ENCODE data around the gene UBD. TPM values are rescaled to one million over a fixed set of nuclear protein-coding genes. Genes with fewer than 3 reads are reported as not detected.

UBD gene
- total RNA-seq, 1 experiment from 2014 or later: not detected

DNA sequence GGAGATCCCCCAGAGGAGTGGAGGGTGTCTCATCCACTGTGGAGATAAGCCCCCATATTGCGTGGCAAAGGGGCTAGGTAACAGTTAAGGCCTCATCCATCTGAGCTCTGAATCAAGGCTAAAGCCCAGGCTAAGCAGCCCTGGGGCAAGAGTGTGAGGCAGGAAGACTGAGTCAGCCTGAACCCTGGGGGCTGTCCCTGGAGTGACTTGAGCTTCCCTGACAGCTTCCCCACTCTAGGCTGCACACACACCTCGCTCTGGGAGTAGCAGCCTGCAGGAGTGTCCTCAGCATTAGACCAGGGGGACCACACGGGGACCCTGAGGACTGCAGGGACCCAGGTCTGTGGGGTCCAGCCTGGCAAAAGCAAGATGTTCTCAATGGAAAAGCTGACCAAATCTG, 27.9 kb downstream of the UBD start:
- no peak overlapping the region for H3K27ac ChIP-seq
- ChIA-PET POLR2A (ENCODE audit: unreplicated experiment) (no interaction called here), CTCF (no interaction called here)
- 0 out of 2 replicates have a peak, but pooled peaks cover 3% of the 10 kb centered on the region for H3K27me3 ChIP-seq (ENCODE audit: insufficient read depth, low read depth)
- intact Hi-C loops (cut with micrococcal nuclease; ENCODE audit: unreplicated experiment): no loop called here
- no peak overlapping the region for H3K4me3 ChIP-seq
- H4K20me1 ChIP-seq (ENCODE audit: insufficient read depth): no peaks in the 10 kb centered on the region
- no peaks in the 10 kb centered on the region for H3K36me3 ChIP-seq (ENCODE audit: low read depth)
- TF ChIP-seq EZH2 (IDR thresholded peaks at IDR 0.05; ENCODE audit: low read depth) (no peak), CTCF (conservative IDR thresholded peaks at IDR 0.05) (no peak)
- no peak for DNase-seq
- H3F3A ChIP-seq (ENCODE audit: insufficient read depth, low read depth): no peaks in the 10 kb centered on the region
- no peak overlapping the region for H3K4me2 ChIP-seq
- no peaks in the 10 kb centered on the region for H3K4me1 ChIP-seq (replicated peaks; ENCODE audit: insufficient read depth)
- H3K9me3 ChIP-seq (ENCODE audit: insufficient read depth, low read depth): no peaks in the 10 kb centered on the region
- BruUV-seq (replicated peaks): no TSS peak
- H3K9me2 ChIP-seq (ENCODE audit: insufficient read depth): no peaks in the 10 kb centered on the region
- no peaks in the 10 kb centered on the region for H3K79me2 ChIP-seq (ENCODE audit: low read depth)
- H2AFZ ChIP-seq: no peak overlapping the region

DNA sequence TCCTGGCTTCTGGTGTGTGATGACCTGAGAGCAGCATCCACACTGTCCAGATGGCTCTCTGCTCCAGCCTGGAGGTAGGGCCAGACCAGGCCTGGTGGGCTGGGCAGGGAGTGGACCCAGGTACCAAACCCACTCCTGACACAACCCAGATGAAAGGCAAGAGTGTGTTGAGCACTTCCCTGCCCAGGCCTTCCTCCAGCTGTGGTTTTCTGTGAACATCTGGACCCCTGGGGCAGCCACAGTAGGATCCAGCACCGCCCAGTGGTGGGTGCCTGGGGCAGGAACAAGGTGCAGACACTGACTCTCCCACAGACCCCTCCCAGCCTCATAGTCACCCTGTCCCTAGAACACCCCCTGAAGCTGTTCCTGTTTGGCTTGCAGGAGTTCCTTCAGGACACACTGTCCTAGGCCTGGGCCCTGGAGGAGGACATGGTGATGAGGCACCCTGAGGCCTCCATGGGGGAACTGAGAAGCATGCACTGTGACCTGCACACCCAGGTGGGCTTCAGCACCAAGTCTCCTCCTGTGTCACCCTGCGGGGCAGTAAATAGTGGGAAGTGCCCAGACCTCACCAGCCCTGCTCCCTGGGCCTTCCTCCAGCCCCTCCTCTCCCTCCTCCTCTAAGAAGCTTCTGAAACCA, 28.7 kb downstream of the UBD start:
- Histone ChIP-seq H3K4me3 (no peak overlapping the region), H3K79me2 (ENCODE audit: low read depth) (no peaks in the 10 kb centered on the region), H3K4me1 (replicated peaks; ENCODE audit: insufficient read depth) (no peaks in the 10 kb centered on the region), H3K9me2 (ENCODE audit: insufficient read depth) (no peaks in the 10 kb centered on the region), H4K20me1 (ENCODE audit: insufficient read depth) (no peaks in the 10 kb centered on the region), H3K27ac (no peak overlapping the region), H2AFZ (no peak overlapping the region), H3K9me3 (ENCODE audit: insufficient read depth, low read depth) (no peaks in the 10 kb centered on the region), H3K36me3 (ENCODE audit: low read depth) (no peaks in the 10 kb centered on the region), H3K27me3 (ENCODE audit: insufficient read depth, low read depth) (0 out of 2 replicates have a peak, but pooled peaks cover 3% of the 10 kb centered on the region), H3K4me2 (no peak overlapping the region), H3F3A (ENCODE audit: insufficient read depth, low read depth) (no peaks in the 10 kb centered on the region)
- ChIA-PET CTCF (no interaction called here), POLR2A (ENCODE audit: unreplicated experiment) (no interaction called here)
- DNase-seq: no peak
- no TSS peak for BruUV-seq (replicated peaks)
- intact Hi-C loops (cut with micrococcal nuclease; ENCODE audit: unreplicated experiment): no loop called here
- TF ChIP-seq EZH2 (IDR thresholded peaks at IDR 0.05; ENCODE audit: low read depth): no peak
- no peak for TF ChIP-seq CTCF (conservative IDR thresholded peaks at IDR 0.05)

DNA sequence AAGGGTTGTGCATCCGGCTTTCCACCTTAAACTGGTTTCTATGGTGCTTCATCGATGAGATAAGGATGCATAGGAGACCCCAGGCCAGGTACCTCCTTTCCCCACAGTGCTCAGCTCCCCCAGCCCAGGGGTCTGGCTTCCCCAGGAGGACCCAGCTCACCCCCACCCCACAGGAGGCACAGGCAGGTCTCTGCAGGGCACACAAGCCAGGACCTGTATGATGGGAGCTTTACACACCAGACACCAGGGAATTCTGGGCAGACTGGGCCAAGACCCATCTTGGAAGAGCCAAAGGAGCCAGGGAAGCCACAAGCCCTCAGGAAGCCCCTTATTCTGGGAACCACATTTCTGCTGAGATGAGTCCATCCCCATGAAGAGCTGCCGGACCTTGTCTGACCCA, 29.6 kb downstream of the UBD start:
- Histone ChIP-seq H3K27ac (no peak overlapping the region), H4K20me1 (ENCODE audit: insufficient read depth) (no peaks in the 10 kb centered on the region), H3K4me2 (no peak overlapping the region), H3K9me2 (ENCODE audit: insufficient read depth) (no peaks in the 10 kb centered on the region), H3K4me3 (no peak overlapping the region), H3K36me3 (ENCODE audit: low read depth) (no peaks in the 10 kb centered on the region), H3K27me3 (ENCODE audit: insufficient read depth, low read depth) (0 out of 2 replicates have a peak, but pooled peaks cover 3% of the 10 kb centered on the region), H2AFZ (no peak overlapping the region), H3K79me2 (ENCODE audit: low read depth) (no peaks in the 10 kb centered on the region), H3F3A (ENCODE audit: insufficient read depth, low read depth) (no peaks in the 10 kb centered on the region), H3K9me3 (ENCODE audit: insufficient read depth, low read depth) (no peaks in the 10 kb centered on the region), H3K4me1 (replicated peaks; ENCODE audit: insufficient read depth) (no peaks in the 10 kb centered on the region)
- no TSS peak for BruUV-seq (replicated peaks)
- ChIA-PET CTCF (no interaction called here), POLR2A (ENCODE audit: unreplicated experiment) (no interaction called here)
- TF ChIP-seq CTCF (conservative IDR thresholded peaks at IDR 0.05): no peak
- TF ChIP-seq EZH2 (IDR thresholded peaks at IDR 0.05; ENCODE audit: low read depth): no peak
- DNase-seq: no peak
- intact Hi-C loops (cut with micrococcal nuclease; ENCODE audit: unreplicated experiment): no loop called here
